Fibroblast of skin of back (primary cell): Measurements from ENCODE around the gene TAOK2.

Experiments
- DNase-seq: peaks from one replicate; pipeline ENCODE4 v3.0.0-alpha.2; 2013

TAOK2 gene

GRCh38 chr16:29988346-29989075, 14.8 kb downstream of the TAOK2 start:
- no peak for DNase-seq

DNA sequence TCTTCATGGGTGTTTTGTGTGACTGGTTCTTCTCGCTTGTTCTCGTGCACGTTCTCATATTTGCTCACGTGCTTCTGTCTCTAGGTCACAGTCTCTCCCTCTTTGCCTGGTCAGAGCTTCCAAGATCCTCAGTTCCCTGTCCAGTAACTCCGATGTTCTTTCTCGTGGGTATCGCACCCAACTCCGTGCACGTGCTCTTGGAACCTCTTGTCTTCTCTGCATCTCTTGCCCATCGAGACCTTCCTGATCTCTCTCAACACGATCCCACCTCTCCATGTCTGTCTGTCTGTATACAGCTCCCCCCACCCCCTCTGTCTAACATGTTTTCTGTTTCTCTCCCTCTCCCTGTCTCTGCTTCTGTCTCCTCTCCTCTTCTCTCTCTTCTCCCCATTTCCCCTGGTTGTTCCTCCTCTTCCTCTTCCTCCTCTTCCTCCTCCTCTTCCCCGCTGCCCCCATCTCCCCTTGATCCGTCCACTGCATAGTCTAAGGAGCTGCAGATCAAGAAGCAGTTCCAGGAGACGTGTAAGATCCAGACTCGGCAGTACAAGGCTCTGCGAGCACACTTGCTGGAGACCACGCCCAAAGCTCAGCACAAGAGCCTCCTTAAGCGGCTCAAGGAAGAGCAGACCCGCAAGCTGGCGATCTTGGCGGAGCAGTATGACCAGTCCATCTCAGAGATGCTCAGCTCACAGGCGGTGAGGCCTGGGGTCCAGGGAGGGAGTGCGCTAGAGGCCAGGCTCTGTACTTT, 15.6 kb downstream of the TAOK2 start:
- no peak for DNase-seq

DNA sequence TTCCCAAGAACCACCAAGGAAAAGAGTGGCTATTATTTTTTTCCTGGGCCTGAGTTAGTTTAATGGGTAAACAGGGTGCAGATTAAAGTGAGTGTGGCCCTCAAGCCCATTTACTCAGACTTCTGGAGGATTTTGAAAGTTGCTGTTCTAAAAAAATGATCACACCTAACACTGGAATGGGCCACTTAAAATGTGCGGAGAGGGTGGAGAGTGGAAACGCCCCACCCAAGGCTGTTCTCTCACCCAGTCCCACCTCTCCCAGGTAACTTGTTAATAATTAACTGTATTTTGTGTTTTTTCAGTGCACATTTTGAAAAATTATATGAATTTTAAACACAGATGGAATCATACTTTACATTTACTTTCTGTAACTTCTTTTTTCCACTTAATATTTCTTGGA, 16.4 kb downstream of the TAOK2 start:
- no peak for DNase-seq

DNA sequence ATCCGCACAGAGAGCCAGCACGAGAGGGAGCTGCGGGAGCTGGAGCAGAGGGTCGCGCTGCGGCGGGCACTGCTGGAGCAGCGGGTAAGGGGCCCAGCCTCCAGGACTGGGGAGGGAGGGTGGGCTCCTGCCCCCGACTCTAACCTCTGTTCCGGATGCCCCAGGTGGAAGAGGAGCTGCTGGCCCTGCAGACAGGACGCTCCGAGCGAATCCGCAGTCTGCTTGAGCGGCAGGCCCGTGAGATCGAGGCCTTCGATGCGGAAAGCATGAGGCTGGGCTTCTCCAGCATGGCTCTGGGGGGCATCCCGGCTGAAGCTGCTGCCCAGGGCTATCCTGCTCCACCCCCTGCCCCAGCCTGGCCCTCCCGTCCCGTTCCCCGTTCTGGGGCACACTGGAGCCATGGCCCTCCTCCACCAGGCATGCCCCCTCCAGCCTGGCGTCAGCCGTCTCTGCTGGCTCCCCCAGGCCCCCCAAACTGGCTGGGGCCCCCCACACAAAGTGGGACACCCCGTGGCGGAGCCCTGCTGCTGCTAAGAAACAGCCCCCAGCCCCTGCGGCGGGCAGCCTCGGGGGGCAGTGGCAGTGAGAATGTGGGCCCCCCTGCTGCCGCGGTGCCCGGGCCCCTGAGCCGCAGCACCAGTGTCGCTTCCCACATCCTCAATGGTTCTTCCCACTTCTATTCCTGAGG, 17.4 kb downstream of the TAOK2 start:
- no peak for DNase-seq

DNA sequence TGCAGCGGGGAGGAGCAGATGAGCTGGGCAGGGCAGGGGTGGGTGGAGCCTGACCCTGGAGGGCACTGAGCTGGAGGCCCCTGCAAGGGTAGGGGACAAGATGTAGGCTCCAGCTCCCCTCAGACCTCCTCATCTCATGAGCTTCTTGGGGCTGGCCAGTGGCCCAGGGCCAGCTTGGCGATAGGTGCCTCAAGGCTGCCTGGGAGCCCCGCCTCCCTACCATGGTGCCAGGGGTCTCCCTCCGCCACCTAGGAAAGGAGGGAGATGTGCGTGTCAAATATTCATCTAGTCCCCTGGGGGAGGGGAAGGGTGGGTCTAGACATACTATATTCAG, 17.9 kb downstream of the TAOK2 start:
- no peak for DNase-seq

GRCh38 chr16:29992344-29992967, 18.8 kb downstream of the TAOK2 start:
- no peak for DNase-seq

- DNase-seq: no peak
Measured at GRCh38 chr16:29993191-29993902, 19.7 kb downstream of the TAOK2 start.

GRCh38 chr16:29993903-29994599, 20.4 kb downstream of the TAOK2 start:
- DNase-seq: no peak

DNA sequence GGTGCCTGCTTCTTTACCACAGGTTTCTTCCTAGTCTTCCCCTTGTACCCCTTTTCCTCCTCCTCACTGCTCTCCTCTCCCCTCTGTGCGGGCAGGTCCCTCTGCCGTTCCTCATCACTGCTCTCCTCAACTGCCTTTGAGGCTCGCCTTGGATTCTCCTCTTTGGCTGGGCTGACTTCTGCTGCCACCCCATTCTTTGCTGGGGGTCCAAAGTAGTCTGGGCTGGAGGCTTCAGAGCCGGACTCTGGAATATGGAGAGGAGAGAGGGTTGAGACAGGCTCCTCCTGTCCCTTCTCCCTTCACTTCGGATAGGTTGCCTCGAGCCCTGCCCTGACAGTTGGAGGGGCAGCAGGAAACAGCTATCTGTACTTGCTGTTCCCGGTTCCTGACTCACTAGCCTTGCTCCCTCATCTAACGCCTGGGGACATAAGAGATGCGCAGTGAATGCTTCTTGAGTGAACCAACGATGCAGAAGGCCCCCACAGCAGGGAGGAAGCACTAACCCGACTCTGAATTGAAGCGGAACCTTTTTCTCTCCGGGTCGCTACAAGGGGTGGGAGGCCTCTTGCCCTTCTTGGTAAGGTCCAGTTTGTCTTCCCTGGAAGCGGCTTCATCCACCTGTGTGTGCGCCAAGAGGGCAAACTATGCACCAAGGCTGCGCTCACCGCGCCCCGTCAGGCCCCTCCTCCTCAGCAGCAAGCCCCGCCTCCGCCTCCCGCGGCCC, 21.1 kb downstream of the TAOK2 start:
- DNase-seq: peak; percentile 75

- peak; percentile 80 for DNase-seq
Measured at GRCh38 chr16:29995324-29995910, 21.7 kb downstream of the TAOK2 start, which contains the start of gene HIRIP3. Gene HIRIP3 (minus strand): TSS chr16:29995617. CDS start chr16:29995605, 12 bp downstream.

DNA sequence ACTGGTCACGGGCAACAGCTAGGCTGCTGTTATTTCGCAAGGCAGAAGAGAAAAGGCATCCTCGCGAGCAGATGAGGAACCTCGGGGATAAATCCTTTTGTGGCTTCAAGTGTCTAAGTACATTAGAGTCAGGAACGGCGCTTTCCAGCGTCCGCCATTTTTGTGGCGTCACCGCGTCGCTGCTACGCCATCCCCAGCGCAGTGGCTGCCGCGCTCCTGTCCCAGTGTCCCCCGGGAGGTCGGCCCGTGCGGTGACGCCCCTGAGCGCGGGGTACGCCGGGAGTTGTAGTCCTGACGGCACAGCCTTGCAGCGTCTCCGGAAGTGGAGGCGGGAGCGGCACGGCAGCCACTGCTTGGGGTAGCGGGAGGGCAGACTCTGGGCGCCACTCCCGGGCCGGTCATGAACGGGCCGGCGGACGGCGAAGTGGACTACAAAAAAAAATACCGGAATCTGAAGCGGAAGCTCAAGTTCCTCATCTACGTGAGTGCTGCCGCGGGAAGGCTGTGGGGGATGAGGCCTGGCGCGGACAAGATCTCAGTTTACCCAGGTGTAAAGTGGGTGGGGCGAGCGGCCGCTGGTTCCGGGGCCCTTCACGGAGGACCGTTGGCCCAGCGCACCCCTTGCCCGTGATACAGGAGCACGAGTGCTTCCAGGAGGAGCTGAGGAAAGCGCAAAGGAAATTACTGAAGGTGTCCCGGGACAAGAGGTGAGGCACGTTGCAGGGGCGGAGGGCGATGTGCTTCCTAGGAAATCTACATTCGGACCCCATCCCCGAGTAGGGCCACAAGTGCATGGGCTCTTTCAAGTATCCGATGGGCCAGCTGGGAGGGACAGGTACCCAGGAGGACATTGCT, 22.5 kb downstream of the TAOK2 start, which contains the start of gene INO80E:
INO80E (plus strand) TSS at position 331 of the 855 bp plus-strand sequence; CDS start at position 401, 70 bp downstream.
- DNase-seq: peak; percentile 96

DNA sequence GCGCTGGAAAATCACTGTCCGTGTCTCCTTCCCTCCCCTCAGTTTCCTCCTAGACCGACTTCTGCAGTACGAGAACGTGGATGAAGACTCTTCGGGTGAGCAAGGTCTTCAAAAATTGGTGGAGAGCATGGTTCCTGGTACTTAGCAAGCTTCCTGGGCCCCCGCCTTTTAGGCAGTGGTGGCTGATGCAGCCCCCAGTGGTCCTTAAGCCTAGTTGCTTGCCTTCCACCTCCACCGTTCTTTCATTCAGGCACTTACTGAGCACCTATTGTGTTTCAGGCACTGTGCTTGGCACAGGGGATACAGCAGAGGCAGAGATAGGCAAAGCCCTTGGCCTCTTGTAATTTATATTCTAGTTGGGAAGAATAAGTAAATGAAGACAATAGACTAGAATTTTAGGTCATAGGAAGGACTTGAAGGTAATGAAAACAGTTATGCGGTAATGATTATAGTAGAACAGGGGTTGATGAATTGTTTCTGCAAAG, 23.1 kb downstream of the TAOK2 start:
- DNase-seq: no peak

GRCh38 chr16:29999605-30000004, 25.9 kb downstream of the TAOK2 start:
- no peak for DNase-seq

DNA sequence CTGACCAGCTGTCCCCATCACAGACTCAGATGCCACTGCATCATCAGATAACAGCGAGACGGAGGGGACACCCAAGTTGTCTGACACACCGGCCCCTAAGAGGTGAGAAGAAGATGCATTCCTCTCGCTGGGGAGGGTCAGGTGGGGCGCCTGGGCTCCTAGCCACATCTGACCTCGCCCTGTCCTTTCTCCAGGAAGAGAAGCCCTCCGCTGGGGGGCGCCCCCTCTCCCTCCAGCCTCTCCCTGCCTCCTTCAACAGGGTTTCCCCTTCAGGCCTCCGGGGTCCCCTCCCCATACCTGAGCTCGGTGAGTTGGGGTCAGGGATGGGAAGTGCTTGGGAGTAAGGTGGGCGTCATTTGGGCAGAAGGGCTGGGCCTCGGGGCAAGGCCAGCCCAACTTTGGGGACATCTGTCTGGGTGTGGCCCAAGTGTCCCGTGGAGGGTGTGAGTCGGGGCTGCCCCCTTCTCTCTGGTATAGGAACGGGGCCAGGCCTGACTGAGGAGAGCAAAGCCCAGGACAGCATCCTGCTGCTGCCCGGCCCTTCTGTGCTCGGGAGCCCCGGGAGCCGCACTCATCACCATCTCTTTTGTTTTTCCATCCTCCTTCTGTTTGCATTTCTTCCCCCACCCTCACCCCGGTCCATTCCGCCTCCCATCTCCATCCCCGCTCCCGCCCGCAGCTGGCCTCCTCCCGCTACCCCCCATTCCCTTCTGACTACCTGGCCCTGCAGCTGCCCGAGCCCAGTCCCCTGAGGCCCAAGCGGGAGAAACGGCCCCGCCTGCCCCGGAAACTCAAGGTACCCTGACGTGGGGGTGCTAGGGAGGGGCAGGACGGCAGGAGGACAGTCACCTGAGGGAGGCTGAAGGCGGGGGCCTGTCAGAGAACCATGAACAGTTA, 27.3 kb downstream of the TAOK2 start:
- DNase-seq: no peak

DNA sequence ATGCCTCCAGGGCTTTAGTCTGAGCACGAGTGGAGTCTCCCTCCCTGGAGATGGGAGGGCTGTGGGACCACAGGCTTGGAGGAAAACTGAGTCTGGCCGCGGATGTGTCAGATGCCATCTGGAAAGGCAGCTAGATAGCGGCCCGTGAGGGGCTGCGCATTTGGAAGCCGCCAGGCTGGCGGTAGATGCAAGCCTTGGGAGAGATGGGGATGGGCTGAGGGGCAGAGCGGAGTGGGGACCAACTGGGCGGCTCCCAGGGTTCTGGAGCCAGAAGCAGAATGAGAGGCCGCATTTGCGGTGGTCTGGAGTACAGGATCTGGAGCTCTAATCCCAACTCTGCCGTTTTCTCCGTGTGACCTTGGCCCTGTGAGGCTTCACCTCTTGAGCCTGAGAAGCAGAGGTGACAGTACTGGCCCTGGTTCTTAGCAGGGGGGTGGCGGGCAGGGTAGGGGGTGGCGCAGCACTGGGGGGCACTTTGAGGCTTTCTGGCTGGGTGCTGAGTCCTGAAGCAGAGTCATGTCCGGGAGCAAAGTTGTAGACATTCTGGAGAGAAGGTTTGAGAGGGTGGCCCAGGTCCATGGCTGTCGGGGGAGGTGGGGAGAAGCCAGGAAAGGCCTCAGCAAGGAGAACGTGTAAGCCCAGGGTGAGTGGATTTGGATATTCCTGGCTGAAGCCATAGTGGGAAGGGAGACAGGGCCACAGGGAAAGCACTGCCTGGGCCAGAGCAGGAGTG, 29.1 kb downstream of the TAOK2 start:
- no peak for DNase-seq

GRCh38 chr16:30003670-30004423, 30.2 kb downstream of the TAOK2 start:
- DNase-seq: no peak

GRCh38 chr16:30004424-30004776, 30.7 kb downstream of the TAOK2 start:
- DNase-seq: no peak
